ENCODE data around the gene HDDC2.

The HDDC2 gene

GRCh38 chr6:125269328-125269985, 32.3 kb downstream of the HDDC2 start:
- Histone ChIP-seq H2AK5ac (ENCODE audit: low read length, severe bottlenecking) (no peak overlapping the region), H3K23ac (ENCODE audit: low read length in 2 of 2) (no peak overlapping the region), H3K4ac (ENCODE audit: low read depth in 1 of 2, low read length in 2 of 2) (no peak overlapping the region), H3K27ac (ENCODE audit: low read length, poor library complexity, severe bottlenecking) (no peak overlapping the region), H2AFZ (ENCODE audit: low read depth, low read length) (no peak overlapping the region), H2BK120ac (ENCODE audit: low read depth, low read length) (no peak overlapping the region), H3K36me3 (ENCODE audit: control insufficient read depth in 1 of 2, insufficient read depth in 2 of 2, low read depth in 1 of 2, low read length in 2 of 2) (peaks cover 32 to 36% of the 10 kb centered on the region in 2 experiments), H3K9me3 (ENCODE audit: control insufficient read depth, low read length) (no peaks in the 10 kb centered on the region), H2BK5ac (ENCODE audit: low read depth, low read length, poor library complexity, severe bottlenecking) (no peak overlapping the region), H3K14ac (ENCODE audit: low read length in 2 of 2) (no peak overlapping the region), H3K4me2 (ENCODE audit: low read length, poor library complexity, severe bottlenecking) (no peak overlapping the region), H3K79me1 (replicated peaks; ENCODE audit: low read length, poor library complexity, severe bottlenecking) (peaks cover 3% of the 10 kb centered on the region), H3K4me1 (ENCODE audit: control insufficient read depth, insufficient read depth, low read depth, low read length) (peaks cover 9% of the 10 kb centered on the region), H4K8ac (ENCODE audit: low read length) (no peak overlapping the region), H3K9ac (ENCODE audit: low read length) (no peak overlapping the region), H2BK15ac (ENCODE audit: low read depth, poor library complexity, severe bottlenecking) (no peak overlapping the region), H3K18ac (ENCODE audit: low read depth in 1 of 2, low read length in 2 of 2) (no peak overlapping the region), H4K91ac (ENCODE audit: low read length) (no peak overlapping the region), H3K27me3 (ENCODE audit: control insufficient read depth in 1 of 2, insufficient read depth in 1 of 2, low read length in 2 of 2) (no peaks in the 10 kb centered on the region), H3K4me3 (ENCODE audit: insufficient read depth in 1 of 2, low read depth in 1 of 2, low read length in 2 of 2) (no peak overlapping the region), H2BK12ac (ENCODE audit: low read length in 2 of 2) (no peak overlapping the region)
- WGBS: 98% methylated on average over 7 of the region's 7 CpGs
- no peak for DNase-seq

- Histone ChIP-seq H3K27me3 (ENCODE audit: control insufficient read depth in 1 of 2, insufficient read depth in 1 of 2, low read length in 2 of 2) (no peaks in the 10 kb centered on the region), H3K79me1 (replicated peaks; ENCODE audit: low read length, poor library complexity, severe bottlenecking) (peaks cover 3% of the 10 kb centered on the region), H3K23ac (ENCODE audit: low read length in 2 of 2) (no peak overlapping the region), H3K9ac (ENCODE audit: low read length) (no peak overlapping the region), H3K4me1 (ENCODE audit: control insufficient read depth, insufficient read depth, low read depth, low read length) (peaks cover 7% of the 10 kb centered on the region), H4K91ac (ENCODE audit: low read length) (no peak overlapping the region), H2BK15ac (ENCODE audit: low read depth, poor library complexity, severe bottlenecking) (no peak overlapping the region), H2BK120ac (ENCODE audit: low read depth, low read length) (no peak overlapping the region), H3K18ac (ENCODE audit: low read depth in 1 of 2, low read length in 2 of 2) (no peak overlapping the region), H4K8ac (ENCODE audit: low read length) (no peak overlapping the region), H3K4me3 (ENCODE audit: insufficient read depth in 1 of 2, low read depth in 1 of 2, low read length in 2 of 2) (no peak overlapping the region), H2AK5ac (ENCODE audit: low read length, severe bottlenecking) (no peak overlapping the region), H2AFZ (ENCODE audit: low read depth, low read length) (no peak overlapping the region), H2BK5ac (ENCODE audit: low read depth, low read length, poor library complexity, severe bottlenecking) (no peak overlapping the region), H3K14ac (ENCODE audit: low read length in 2 of 2) (no peak overlapping the region), H3K36me3 (ENCODE audit: control insufficient read depth in 1 of 2, insufficient read depth in 2 of 2, low read depth in 1 of 2, low read length in 2 of 2) (peaks cover 28 to 29% of the 10 kb centered on the region in 2 experiments), H3K27ac (ENCODE audit: low read length, poor library complexity, severe bottlenecking) (no peak overlapping the region), H3K9me3 (ENCODE audit: control insufficient read depth, low read length) (no peaks in the 10 kb centered on the region), H3K4ac (ENCODE audit: low read depth in 1 of 2, low read length in 2 of 2) (no peak overlapping the region), H2BK12ac (ENCODE audit: low read length in 2 of 2) (no peak overlapping the region), H3K4me2 (ENCODE audit: low read length, poor library complexity, severe bottlenecking) (no peak overlapping the region)
- no peak for DNase-seq
- WGBS: 98% methylated on average over 4 of the region's 4 CpGs
These were observed 33.0 kb downstream of the HDDC2 start for GRCh38 chr6:125268765-125269164.

GRCh38 chr6:125267806-125268523, 33.8 kb downstream of the HDDC2 start:
- Histone ChIP-seq H3K4me1 (ENCODE audit: control insufficient read depth, insufficient read depth, low read depth, low read length) (peaks cover 7% of the 10 kb centered on the region), H3K4me2 (ENCODE audit: low read length, poor library complexity, severe bottlenecking) (no peak overlapping the region), H3K18ac (ENCODE audit: low read depth in 1 of 2, low read length in 2 of 2) (no peak overlapping the region), H2BK5ac (ENCODE audit: low read depth, low read length, poor library complexity, severe bottlenecking) (no peak overlapping the region), H3K14ac (ENCODE audit: low read length in 2 of 2) (peak overlapping the region in 1 of 2 experiments; percentile 19), H3K4me3 (ENCODE audit: insufficient read depth in 1 of 2, low read depth in 1 of 2, low read length in 2 of 2) (no peak overlapping the region), H3K79me1 (replicated peaks; ENCODE audit: low read length, poor library complexity, severe bottlenecking) (no peaks in the 10 kb centered on the region), H2BK15ac (ENCODE audit: low read depth, poor library complexity, severe bottlenecking) (no peak overlapping the region), H2AFZ (ENCODE audit: low read depth, low read length) (no peak overlapping the region), H2BK12ac (ENCODE audit: low read length in 2 of 2) (no peak overlapping the region), H3K27ac (ENCODE audit: low read length, poor library complexity, severe bottlenecking) (no peak overlapping the region), H4K8ac (ENCODE audit: low read length) (no peak overlapping the region), H2AK5ac (ENCODE audit: low read length, severe bottlenecking) (peak overlapping the region; percentile 14), H3K36me3 (ENCODE audit: control insufficient read depth in 1 of 2, insufficient read depth in 2 of 2, low read depth in 1 of 2, low read length in 2 of 2) (peaks cover 21 to 22% of the 10 kb centered on the region in 2 experiments), H4K91ac (ENCODE audit: low read length) (no peak overlapping the region), H3K9me3 (ENCODE audit: control insufficient read depth, low read length) (no peaks in the 10 kb centered on the region), H3K9ac (ENCODE audit: low read length) (no peak overlapping the region), H3K27me3 (ENCODE audit: control insufficient read depth in 1 of 2, insufficient read depth in 1 of 2, low read length in 2 of 2) (no peaks in the 10 kb centered on the region), H3K23ac (ENCODE audit: low read length in 2 of 2) (no peak overlapping the region), H2BK120ac (ENCODE audit: low read depth, low read length) (no peak overlapping the region), H3K4ac (ENCODE audit: low read depth in 1 of 2, low read length in 2 of 2) (no peak overlapping the region)
- DNase-seq: no peak
- 94% methylated on average over 12 of the region's 12 CpGs for WGBS

GRCh38 chr6:125264476-125264875, 37.3 kb downstream of the HDDC2 start:
- Histone ChIP-seq H3K23ac (ENCODE audit: low read length in 2 of 2) (no peak overlapping the region), H2BK15ac (ENCODE audit: low read depth, poor library complexity, severe bottlenecking) (no peak overlapping the region), H4K91ac (ENCODE audit: low read length) (peak overlapping the region; percentile 65), H3K79me1 (replicated peaks; ENCODE audit: low read length, poor library complexity, severe bottlenecking) (no peaks in the 10 kb centered on the region), H3K18ac (ENCODE audit: low read depth in 1 of 2, low read length in 2 of 2) (no peak overlapping the region), H3K4me1 (ENCODE audit: control insufficient read depth, insufficient read depth, low read depth, low read length) (peaks cover 10% of the 10 kb centered on the region), H3K9ac (ENCODE audit: low read length) (no peak overlapping the region), H2BK5ac (ENCODE audit: low read depth, low read length, poor library complexity, severe bottlenecking) (no peak overlapping the region), H2AK5ac (ENCODE audit: low read length, severe bottlenecking) (peak overlapping the region; percentile 89), H2BK120ac (ENCODE audit: low read depth, low read length) (no peak overlapping the region), H3K9me3 (ENCODE audit: control insufficient read depth, low read length) (no peaks in the 10 kb centered on the region), H3K4me2 (ENCODE audit: low read length, poor library complexity, severe bottlenecking) (no peak overlapping the region), H3K36me3 (ENCODE audit: control insufficient read depth in 1 of 2, insufficient read depth in 2 of 2, low read depth in 1 of 2, low read length in 2 of 2) (no peaks in the 10 kb centered on the region), H3K27ac (ENCODE audit: low read length, poor library complexity, severe bottlenecking) (no peak overlapping the region), H3K27me3 (ENCODE audit: control insufficient read depth in 1 of 2, insufficient read depth in 1 of 2, low read length in 2 of 2) (no peaks in the 10 kb centered on the region), H3K4ac (ENCODE audit: low read depth in 1 of 2, low read length in 2 of 2) (no peak overlapping the region), H2BK12ac (ENCODE audit: low read length in 2 of 2) (no peak overlapping the region), H2AFZ (ENCODE audit: low read depth, low read length) (no peak overlapping the region), H3K14ac (ENCODE audit: low read length in 2 of 2) (no peak overlapping the region), H3K4me3 (ENCODE audit: insufficient read depth in 1 of 2, low read depth in 1 of 2, low read length in 2 of 2) (no peak overlapping the region), H4K8ac (ENCODE audit: low read length) (no peak overlapping the region)
- DNase-seq: no peak
- WGBS: 80% methylated on average over 2 of the region's 4 CpGs

All from mesenchymal stem cell (in vitro differentiated cells and primary cell).